H1 (cell line): ENCODE measurements around the gene DPP3.
A peak's percentile ranks its signal among the peaks of the same experiment; 100 is the strongest.

Source experiments
- BACH1 ChIP-seq: IDR thresholded peaks from 2 replicates; pipeline ENCODE4 v1.6.1; 2012; ENCODE audit warnings: low read length, improper control_type of control experiment
- CBX5 ChIP-seq: fragments of 300-800, 300-1000 bp; sonication (generic); IDR thresholded peaks from 2 replicates; pipeline ENCODE4 v1.7.1; 2016; ENCODE audit warnings: antibody characterized with exemption, low read length, low read depth
- CBX8 ChIP-seq: fragments of 300-800, 300-1000 bp; sonication (generic); IDR thresholded peaks from 2 replicates; pipeline ENCODE4 v1.7.1; 2016; ENCODE audit warnings: low read depth, low read length, borderline replicate concordance
- CHD1 ChIP-seq: IDR thresholded peaks from 2 replicates; pipeline ENCODE4 v1.6.1; 2012; ENCODE audit warnings: low read depth, low read length, improper control_type of control experiment
- EZH2 ChIP-seq: fragments of 200-600 bp; sonication (generic); IDR thresholded peaks from 2 replicates; pipeline ENCODE4 v1.7.1; 2012; ENCODE audit warnings: low read depth, mild to moderate bottlenecking, moderate library complexity, low read length, inconsistent platforms; ENCODE audit not compliant: severe bottlenecking
- JUND ChIP-seq: IDR thresholded peaks from 2 replicates; pipeline ENCODE4 v1.6.1; 2011; ENCODE audit warnings: mild to moderate bottlenecking, improper control_type of control experiment, low read length
- POLR2A ChIP-seq, 2 experiments: IDR thresholded peaks; 1 replicate in 1 of 2; 2 replicates in 1 of 2; pipeline ENCODE4 v1.6.1; 2011; ENCODE audit warnings: low read depth in 2 of 2, low read length in 2 of 2, mild to moderate bottlenecking in 2 of 2; ENCODE audit errors: control extremely low read depth in 1 of 2
- POLR2AphosphoS5 ChIP-seq: IDR thresholded peaks from 2 replicates; pipeline ENCODE4 v1.6.1; 2011; ENCODE audit warnings: low read depth, low read length
- SIX5 ChIP-seq: IDR thresholded peaks from 2 replicates; pipeline ENCODE4 v1.6.1; 2011; ENCODE audit warnings: mild to moderate bottlenecking, low read depth, low read length
- TAF7 ChIP-seq: optimal IDR thresholded peaks from 2 replicates; pipeline ENCODE3; 2011; ENCODE audit warnings: low read depth, mild to moderate bottlenecking, inconsistent platforms, low read length, moderate library complexity, borderline replicate concordance
- YY1 ChIP-seq: IDR thresholded peaks from 2 replicates; pipeline ENCODE4 v1.6.1; 2011; ENCODE audit warnings: low read depth, mild to moderate bottlenecking, low read length
- TF ChIP-seq, protein P1 (sequence below), 3 experiments: IDR thresholded peaks; 1 replicate in 2 of 3; 2 replicates in 1 of 3; pipeline versions ENCODE4 v1.5.1 to v1.6.1; 2011; ENCODE audit warnings: low read length in 3 of 3, mild to moderate bottlenecking in 3 of 3, inconsistent platforms in 2 of 3, low read depth in 1 of 3, moderate library complexity in 1 of 3; ENCODE audit not compliant: insufficient read depth in 1 of 3; ENCODE audit errors: control extremely low read depth in 1 of 3
- TF ChIP-seq, protein P2 (sequence below): IDR thresholded peaks from 2 replicates; pipeline ENCODE4 v1.6.1; 2012; ENCODE audit warnings: inconsistent platforms
- TF ChIP-seq, protein P3 (sequence below): fragments of 300-600 bp; sonication (generic); IDR thresholded peaks from 2 replicates; pipeline ENCODE4 v1.7.1; 2012; ENCODE audit warnings: low read length, moderate library complexity, mild to moderate bottlenecking, inconsistent platforms; ENCODE audit not compliant: insufficient replicate concordance

GRCh38 chr11:66494935-66495334 is 14.7 kb downstream of the DPP3 start:
- TF ChIP-seq TAF7 (no peak), CBX8 (no peak), POLR2A (IDR thresholded peaks at IDR 0.05; ENCODE audit: control extremely low read depth in 1 of 2, low read depth in 2 of 2, low read length in 2 of 2) (no peak), EZH2 (no peak), SIX5 (no peak), JUND (no peak), POLR2AphosphoS5 (no peak), CBX5 (no peak), YY1 (no peak), BACH1 (no peak), CHD1 (no peak)
- TF ChIP-seq, protein P1, sequence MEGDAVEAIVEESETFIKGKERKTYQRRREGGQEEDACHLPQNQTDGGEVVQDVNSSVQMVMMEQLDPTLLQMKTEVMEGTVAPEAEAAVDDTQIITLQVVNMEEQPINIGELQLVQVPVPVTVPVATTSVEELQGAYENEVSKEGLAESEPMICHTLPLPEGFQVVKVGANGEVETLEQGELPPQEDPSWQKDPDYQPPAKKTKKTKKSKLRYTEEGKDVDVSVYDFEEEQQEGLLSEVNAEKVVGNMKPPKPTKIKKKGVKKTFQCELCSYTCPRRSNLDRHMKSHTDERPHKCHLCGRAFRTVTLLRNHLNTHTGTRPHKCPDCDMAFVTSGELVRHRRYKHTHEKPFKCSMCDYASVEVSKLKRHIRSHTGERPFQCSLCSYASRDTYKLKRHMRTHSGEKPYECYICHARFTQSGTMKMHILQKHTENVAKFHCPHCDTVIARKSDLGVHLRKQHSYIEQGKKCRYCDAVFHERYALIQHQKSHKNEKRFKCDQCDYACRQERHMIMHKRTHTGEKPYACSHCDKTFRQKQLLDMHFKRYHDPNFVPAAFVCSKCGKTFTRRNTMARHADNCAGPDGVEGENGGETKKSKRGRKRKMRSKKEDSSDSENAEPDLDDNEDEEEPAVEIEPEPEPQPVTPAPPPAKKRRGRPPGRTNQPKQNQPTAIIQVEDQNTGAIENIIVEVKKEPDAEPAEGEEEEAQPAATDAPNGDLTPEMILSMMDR (IDR thresholded peaks at IDR 0.05; ENCODE audit: control extremely low read depth in 1 of 3, insufficient read depth in 1 of 3, low read depth in 1 of 3, low read length in 3 of 3) = peak; percentile 32 to 53 (median 46)
- TF ChIP-seq, protein P2, sequence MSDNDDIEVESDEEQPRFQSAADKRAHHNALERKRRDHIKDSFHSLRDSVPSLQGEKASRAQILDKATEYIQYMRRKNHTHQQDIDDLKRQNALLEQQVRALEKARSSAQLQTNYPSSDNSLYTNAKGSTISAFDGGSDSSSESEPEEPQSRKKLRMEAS = peak; percentile 4; the same call in 1 of the 2 replicates
- TF ChIP-seq, protein P3, sequence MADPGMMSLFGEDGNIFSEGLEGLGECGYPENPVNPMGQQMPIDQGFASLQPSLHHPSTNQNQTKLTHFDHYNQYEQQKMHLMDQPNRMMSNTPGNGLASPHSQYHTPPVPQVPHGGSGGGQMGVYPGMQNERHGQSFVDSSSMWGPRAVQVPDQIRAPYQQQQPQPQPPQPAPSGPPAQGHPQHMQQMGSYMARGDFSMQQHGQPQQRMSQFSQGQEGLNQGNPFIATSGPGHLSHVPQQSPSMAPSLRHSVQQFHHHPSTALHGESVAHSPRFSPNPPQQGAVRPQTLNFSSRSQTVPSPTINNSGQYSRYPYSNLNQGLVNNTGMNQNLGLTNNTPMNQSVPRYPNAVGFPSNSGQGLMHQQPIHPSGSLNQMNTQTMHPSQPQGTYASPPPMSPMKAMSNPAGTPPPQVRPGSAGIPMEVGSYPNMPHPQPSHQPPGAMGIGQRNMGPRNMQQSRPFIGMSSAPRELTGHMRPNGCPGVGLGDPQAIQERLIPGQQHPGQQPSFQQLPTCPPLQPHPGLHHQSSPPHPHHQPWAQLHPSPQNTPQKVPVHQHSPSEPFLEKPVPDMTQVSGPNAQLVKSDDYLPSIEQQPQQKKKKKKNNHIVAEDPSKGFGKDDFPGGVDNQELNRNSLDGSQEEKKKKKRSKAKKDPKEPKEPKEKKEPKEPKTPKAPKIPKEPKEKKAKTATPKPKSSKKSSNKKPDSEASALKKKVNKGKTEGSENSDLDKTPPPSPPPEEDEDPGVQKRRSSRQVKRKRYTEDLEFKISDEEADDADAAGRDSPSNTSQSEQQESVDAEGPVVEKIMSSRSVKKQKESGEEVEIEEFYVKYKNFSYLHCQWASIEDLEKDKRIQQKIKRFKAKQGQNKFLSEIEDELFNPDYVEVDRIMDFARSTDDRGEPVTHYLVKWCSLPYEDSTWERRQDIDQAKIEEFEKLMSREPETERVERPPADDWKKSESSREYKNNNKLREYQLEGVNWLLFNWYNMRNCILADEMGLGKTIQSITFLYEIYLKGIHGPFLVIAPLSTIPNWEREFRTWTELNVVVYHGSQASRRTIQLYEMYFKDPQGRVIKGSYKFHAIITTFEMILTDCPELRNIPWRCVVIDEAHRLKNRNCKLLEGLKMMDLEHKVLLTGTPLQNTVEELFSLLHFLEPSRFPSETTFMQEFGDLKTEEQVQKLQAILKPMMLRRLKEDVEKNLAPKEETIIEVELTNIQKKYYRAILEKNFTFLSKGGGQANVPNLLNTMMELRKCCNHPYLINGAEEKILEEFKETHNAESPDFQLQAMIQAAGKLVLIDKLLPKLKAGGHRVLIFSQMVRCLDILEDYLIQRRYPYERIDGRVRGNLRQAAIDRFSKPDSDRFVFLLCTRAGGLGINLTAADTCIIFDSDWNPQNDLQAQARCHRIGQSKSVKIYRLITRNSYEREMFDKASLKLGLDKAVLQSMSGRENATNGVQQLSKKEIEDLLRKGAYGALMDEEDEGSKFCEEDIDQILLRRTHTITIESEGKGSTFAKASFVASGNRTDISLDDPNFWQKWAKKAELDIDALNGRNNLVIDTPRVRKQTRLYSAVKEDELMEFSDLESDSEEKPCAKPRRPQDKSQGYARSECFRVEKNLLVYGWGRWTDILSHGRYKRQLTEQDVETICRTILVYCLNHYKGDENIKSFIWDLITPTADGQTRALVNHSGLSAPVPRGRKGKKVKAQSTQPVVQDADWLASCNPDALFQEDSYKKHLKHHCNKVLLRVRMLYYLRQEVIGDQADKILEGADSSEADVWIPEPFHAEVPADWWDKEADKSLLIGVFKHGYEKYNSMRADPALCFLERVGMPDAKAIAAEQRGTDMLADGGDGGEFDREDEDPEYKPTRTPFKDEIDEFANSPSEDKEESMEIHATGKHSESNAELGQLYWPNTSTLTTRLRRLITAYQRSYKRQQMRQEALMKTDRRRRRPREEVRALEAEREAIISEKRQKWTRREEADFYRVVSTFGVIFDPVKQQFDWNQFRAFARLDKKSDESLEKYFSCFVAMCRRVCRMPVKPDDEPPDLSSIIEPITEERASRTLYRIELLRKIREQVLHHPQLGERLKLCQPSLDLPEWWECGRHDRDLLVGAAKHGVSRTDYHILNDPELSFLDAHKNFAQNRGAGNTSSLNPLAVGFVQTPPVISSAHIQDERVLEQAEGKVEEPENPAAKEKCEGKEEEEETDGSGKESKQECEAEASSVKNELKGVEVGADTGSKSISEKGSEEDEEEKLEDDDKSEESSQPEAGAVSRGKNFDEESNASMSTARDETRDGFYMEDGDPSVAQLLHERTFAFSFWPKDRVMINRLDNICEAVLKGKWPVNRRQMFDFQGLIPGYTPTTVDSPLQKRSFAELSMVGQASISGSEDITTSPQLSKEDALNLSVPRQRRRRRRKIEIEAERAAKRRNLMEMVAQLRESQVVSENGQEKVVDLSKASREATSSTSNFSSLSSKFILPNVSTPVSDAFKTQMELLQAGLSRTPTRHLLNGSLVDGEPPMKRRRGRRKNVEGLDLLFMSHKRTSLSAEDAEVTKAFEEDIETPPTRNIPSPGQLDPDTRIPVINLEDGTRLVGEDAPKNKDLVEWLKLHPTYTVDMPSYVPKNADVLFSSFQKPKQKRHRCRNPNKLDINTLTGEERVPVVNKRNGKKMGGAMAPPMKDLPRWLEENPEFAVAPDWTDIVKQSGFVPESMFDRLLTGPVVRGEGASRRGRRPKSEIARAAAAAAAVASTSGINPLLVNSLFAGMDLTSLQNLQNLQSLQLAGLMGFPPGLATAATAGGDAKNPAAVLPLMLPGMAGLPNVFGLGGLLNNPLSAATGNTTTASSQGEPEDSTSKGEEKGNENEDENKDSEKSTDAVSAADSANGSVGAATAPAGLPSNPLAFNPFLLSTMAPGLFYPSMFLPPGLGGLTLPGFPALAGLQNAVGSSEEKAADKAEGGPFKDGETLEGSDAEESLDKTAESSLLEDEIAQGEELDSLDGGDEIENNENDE = no peak
